ENCODE data around the gene SOX2. TPM values are rescaled to one million over a fixed set of nuclear protein-coding genes. Genes with fewer than 3 reads are reported as not detected.

Gene SOX2
- total and polyA plus RNA-seq, 2 donors (not counting 1 experiment from before 2014, with no cell fraction given), result not detected

- no peaks in the 10 kb centered on the region for H3K4me1 Mint-ChIP-seq
- ATAC-seq (ENCODE audit: low read depth), result no peak
Measured at GRCh38 chr3:181738551-181738950, 26.8 kb downstream of the SOX2 start.

GRCh38 chr3:181739628-181740027 is 27.9 kb downstream of the SOX2 start:
- no peak for ATAC-seq (ENCODE audit: low read depth)
- no peak overlapping the region for H3K4me3 Mint-ChIP-seq
- Histone ChIP-seq H3K9ac (ENCODE audit: low read length) (no peak overlapping the region), H3K4me1 (ENCODE audit: control insufficient read depth in 2 of 2, insufficient read depth in 2 of 2, low read length in 2 of 2) (no peaks in the 10 kb centered on the region), H3K4me3 (ENCODE audit: control extremely low read depth in 1 of 5, extremely low read depth in 1 of 5, insufficient read depth in 1 of 5, low read depth in 2 of 5, low read length in 4 of 5) (no peak overlapping the region), H3K36me3 (replicated peaks in 1 of 2; ENCODE audit: control extremely low read depth in 1 of 2, control insufficient read depth in 1 of 2, extremely low read depth in 1 of 2, insufficient read depth in 2 of 2, low read length in 1 of 2) (no peaks in the 10 kb centered on the region), H4K20me1 (ENCODE audit: control insufficient read depth, insufficient read depth, low read length, poor library complexity, severe bottlenecking) (no peaks in the 10 kb centered on the region), H3K27me3 (replicated peaks in 1 of 4; ENCODE audit: control extremely low read depth in 1 of 4, control insufficient read depth in 3 of 4, insufficient read depth in 4 of 4, low read length in 3 of 4) (no peaks in the 10 kb centered on the region), H3K79me2 (ENCODE audit: control insufficient read depth, insufficient read depth, low read length) (no peaks in the 10 kb centered on the region), H3K27ac (ENCODE audit: low read length in 2 of 2) (no peak overlapping the region), H2AFZ (ENCODE audit: insufficient read depth, low read depth, low read length, poor library complexity, severe bottlenecking) (no peak overlapping the region), H3K4me2 (replicated peaks; ENCODE audit: low read depth, low read length, poor library complexity, severe bottlenecking) (no peak overlapping the region), H3K9me3 (ENCODE audit: control extremely low read depth in 1 of 3, control insufficient read depth in 2 of 3, insufficient read depth in 1 of 3, low read length in 2 of 3) (peaks cover 0 to 1% (median 0%) of the 10 kb centered on the region in 3 donors)
- H3K4me1 Mint-ChIP-seq, result no peaks in the 10 kb centered on the region
- H3K27ac Mint-ChIP-seq, result no peak overlapping the region
- ChIA-PET POLR2A (no interaction called here), CTCF (no interaction called here)
- TF ChIP-seq CTCF (IDR thresholded peaks at IDR 0.05) (no peak), EZH2 (IDR thresholded peaks at IDR 0.05; ENCODE audit: borderline replicate concordance, insufficient read depth, low read depth, low read length, poor library complexity, severe bottlenecking) (no peak)
- WGBS (ENCODE audit: insufficient coverage), result 77% methylated on average over 3 of the region's 4 CpGs
- no peaks in the 10 kb centered on the region for H3K9me3 Mint-ChIP-seq (ENCODE audit: insufficient read depth)
- intact Hi-C loops (cut with micrococcal nuclease), result no loop called here
- no peak for DNase-seq
- H3K27me3 Mint-ChIP-seq, result peaks cover 1% of the 10 kb centered on the region

More at GRCh38 chr3:181738551-181738950, 26.8 kb downstream of the SOX2 start:
- intact Hi-C loops (cut with micrococcal nuclease), result no loop called here
- Histone ChIP-seq H3K27me3 (replicated peaks in 1 of 4; ENCODE audit: control extremely low read depth in 1 of 4, control insufficient read depth in 3 of 4, insufficient read depth in 4 of 4, low read length in 3 of 4) (no peaks in the 10 kb centered on the region), H3K4me1 (ENCODE audit: control insufficient read depth in 2 of 2, insufficient read depth in 2 of 2, low read length in 2 of 2) (no peaks in the 10 kb centered on the region), H4K20me1 (ENCODE audit: control insufficient read depth, insufficient read depth, low read length, poor library complexity, severe bottlenecking) (no peaks in the 10 kb centered on the region), H3K9me3 (ENCODE audit: control extremely low read depth in 1 of 3, control insufficient read depth in 2 of 3, insufficient read depth in 1 of 3, low read length in 2 of 3) (peaks cover 0 to 1% (median 0%) of the 10 kb centered on the region in 3 donors), H3K9ac (ENCODE audit: low read length) (no peak overlapping the region), H3K4me2 (replicated peaks; ENCODE audit: low read depth, low read length, poor library complexity, severe bottlenecking) (no peak overlapping the region), H2AFZ (ENCODE audit: insufficient read depth, low read depth, low read length, poor library complexity, severe bottlenecking) (no peak overlapping the region), H3K4me3 (ENCODE audit: control extremely low read depth in 1 of 5, extremely low read depth in 1 of 5, insufficient read depth in 1 of 5, low read depth in 2 of 5, low read length in 4 of 5) (no peak overlapping the region), H3K27ac (ENCODE audit: low read length in 2 of 2) (no peak overlapping the region), H3K36me3 (replicated peaks in 1 of 2; ENCODE audit: control extremely low read depth in 1 of 2, control insufficient read depth in 1 of 2, extremely low read depth in 1 of 2, insufficient read depth in 2 of 2, low read length in 1 of 2) (no peaks in the 10 kb centered on the region), H3K79me2 (ENCODE audit: control insufficient read depth, insufficient read depth, low read length) (no peaks in the 10 kb centered on the region)
- no peak for DNase-seq
- WGBS (ENCODE audit: insufficient coverage), result 100% methylated on average over 2 of the region's 5 CpGs
- H3K27ac Mint-ChIP-seq, result no peak overlapping the region
- TF ChIP-seq EZH2 (IDR thresholded peaks at IDR 0.05; ENCODE audit: borderline replicate concordance, insufficient read depth, low read depth, low read length, poor library complexity, severe bottlenecking), result no peak
- TF ChIP-seq CTCF (IDR thresholded peaks at IDR 0.05), result no peak
- H3K4me3 Mint-ChIP-seq, result no peak overlapping the region
- no peaks in the 10 kb centered on the region for H3K9me3 Mint-ChIP-seq (ENCODE audit: insufficient read depth)
- H3K27me3 Mint-ChIP-seq, result peaks cover 5% of the 10 kb centered on the region
- ChIA-PET POLR2A (no interaction called here), CTCF (no interaction called here)

Data from B cell (primary cell).